ENCODE measurements around the gene CMTM4.
"Not testable (repeated sequence)": the region's sequence is repeated elsewhere in the genome, so short reads cannot be mapped to it uniquely, and the experiment has no call there.

Gene CMTM4

DNA sequence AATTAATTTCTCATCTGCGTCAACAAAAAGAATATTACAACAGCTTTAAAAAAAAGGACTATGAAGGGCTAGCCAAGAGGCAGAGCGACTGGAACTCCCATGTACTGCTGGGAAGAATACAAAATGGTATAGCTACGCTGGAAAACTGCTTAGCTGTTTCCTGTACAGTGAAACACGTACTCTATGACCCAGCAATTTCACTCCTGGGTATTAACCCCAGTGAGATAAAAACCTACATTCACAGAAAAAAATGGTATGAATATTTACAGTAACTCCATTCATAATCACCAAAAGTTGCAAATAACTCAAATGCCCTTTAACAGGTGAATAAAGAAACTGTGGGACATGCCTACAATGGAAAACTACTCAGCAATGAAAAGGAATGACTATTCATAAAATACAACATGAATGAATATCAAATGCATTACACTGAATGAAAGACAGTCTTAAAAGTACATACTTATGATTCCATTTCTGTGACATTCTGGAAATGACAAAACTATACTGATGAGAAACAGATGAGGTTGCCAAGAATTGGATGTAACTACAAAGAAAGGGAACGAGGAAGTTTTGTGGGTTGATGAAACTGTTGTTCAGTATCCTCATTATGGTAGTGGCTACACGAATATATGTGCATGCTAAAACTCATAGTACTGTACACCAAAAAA lies 27.6 kb downstream of the CMTM4 start:
- peak; percentile 46 for DNase-seq

- DNase-seq = no peak
Measured at GRCh38 chr16:66667944-66668343, 28.6 kb downstream of the CMTM4 start.

GRCh38 chr16:66662445-66663194 lies 33.9 kb downstream of the CMTM4 start:
- DNase-seq = no peak

DNA sequence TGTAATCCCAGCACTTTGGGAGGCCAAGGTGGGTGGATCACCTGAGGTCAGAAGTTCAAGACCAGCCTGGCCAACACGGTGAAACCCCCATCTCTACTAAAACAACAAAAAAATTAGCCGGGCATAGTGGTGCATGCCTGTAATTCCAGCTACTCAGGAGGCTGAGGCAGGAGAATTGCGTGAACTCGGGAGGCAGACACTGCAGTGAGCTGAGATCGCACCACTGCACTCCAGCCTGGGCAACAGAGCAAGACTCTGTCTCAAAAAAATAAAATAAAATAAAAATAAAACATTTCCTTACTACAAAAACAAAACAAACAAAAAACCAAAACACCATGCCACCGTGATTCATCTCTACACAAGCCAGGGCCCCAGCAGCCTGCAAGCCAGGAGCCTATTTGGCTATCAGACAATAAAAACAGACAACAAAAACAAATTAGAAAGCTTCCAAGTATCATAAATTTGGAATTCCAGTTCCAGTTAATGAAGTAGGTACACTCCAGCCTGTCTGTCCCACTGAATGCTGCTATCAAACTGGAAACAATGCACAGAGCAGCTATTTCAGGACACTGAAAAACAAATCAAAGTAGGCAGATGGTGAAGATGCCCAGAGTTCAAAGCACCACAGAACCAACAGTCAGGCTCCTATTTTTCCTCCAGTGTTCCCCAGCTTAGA lies 34.7 kb downstream of the CMTM4 start:
- not testable (repeated sequence) for DNase-seq

DNA sequence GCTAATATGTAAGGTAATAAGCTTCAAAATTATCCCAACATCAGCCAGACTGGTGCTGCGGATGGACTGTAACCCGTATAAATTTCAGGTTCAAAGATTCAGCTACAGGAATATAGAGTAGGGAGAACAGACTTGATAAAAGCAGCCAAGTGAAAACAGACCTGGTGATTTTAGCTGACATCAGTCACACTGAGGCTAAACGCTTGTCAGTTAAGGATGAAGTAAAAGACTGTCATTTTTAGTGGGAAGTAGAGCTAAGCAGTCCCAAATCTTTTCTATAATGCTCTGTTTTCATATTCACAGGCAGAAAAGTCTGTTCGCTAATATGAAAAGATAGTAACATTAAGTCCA lies 35.4 kb downstream of the CMTM4 start:
- DNase-seq = no peak

- peak; percentile 34 for DNase-seq
Measured at GRCh38 chr16:66660422-66661209, 35.9 kb downstream of the CMTM4 start.

DNA sequence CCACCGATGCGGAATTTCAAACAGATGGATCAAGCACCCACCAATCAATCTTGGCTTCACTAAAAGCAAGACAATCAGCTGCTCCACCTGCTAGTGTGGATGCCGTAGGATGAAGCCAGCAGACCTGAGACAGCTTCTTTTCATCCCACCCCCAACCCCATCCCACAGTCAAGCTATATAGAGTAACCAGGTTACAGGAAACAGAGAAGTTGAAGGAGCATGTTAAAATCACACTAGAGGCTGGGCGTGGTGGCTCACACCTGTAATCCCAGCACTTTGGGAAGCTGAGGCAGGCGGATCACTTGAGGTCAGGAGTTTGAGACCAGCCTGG lies 37.7 kb downstream of the CMTM4 start:
- no peak for DNase-seq

- no peak for DNase-seq
Measured at GRCh38 chr16:66658143-66658859, 38.2 kb downstream of the CMTM4 start.

- no peak for DNase-seq
Measured at GRCh38 chr16:66656547-66656946, 40.0 kb downstream of the CMTM4 start.

DNA sequence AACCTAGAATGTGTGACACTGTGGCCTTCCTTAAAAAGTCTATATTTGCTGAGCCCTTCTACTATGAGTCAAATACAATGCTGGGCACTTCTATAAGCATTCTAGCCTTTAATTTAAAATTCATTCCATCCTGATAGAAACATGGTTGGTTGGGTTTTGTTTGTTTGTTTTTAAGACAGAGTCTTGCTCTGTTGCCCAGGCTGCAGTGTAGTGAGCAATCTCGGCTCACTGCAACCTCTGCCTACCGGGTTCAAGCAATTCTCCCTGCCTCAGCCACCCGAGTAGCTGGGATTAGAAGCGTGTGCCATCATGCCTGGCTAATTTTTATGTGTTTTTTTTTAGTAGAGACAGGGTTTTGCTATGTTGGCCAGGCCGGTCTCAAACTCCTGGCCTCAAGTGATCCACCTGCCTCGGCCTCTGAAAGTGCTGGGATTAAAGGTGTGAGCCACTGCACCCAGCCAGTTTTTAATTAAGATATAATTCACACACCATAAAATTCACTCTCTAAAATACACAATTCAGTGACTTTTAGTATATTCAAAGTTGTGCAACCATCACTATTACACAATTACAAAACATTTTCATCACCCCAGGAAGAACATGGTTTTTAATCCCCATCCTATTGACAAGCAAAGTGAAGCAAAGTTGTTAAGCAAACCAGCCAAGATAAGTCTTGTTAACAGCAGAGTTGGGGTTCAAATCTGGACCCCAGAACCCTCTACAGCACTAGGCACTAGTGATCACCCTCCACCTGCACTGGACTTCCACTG lies 42.8 kb downstream of the CMTM4 start:
- DNase-seq = no peak

- no peak for DNase-seq
Measured at GRCh38 chr16:66652661-66653360, 43.7 kb downstream of the CMTM4 start.

- no peak for DNase-seq
Measured at GRCh38 chr16:66651965-66652364, 44.6 kb downstream of the CMTM4 start.

DNA sequence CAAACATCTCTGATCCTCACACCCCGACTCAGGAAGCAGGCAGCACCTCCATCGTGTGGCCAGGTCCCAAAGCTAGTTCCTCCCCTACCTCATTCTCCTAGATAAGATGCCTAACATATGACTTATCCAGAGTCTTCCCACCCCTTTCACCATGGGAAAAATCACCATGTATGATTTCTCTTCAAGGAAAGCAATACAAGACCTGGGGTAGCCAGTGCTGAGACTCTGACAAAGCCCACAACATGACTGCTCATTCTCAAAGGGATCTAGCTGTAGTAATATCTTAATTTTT lies 45.1 kb downstream of the CMTM4 start:
- no peak for DNase-seq

DNA sequence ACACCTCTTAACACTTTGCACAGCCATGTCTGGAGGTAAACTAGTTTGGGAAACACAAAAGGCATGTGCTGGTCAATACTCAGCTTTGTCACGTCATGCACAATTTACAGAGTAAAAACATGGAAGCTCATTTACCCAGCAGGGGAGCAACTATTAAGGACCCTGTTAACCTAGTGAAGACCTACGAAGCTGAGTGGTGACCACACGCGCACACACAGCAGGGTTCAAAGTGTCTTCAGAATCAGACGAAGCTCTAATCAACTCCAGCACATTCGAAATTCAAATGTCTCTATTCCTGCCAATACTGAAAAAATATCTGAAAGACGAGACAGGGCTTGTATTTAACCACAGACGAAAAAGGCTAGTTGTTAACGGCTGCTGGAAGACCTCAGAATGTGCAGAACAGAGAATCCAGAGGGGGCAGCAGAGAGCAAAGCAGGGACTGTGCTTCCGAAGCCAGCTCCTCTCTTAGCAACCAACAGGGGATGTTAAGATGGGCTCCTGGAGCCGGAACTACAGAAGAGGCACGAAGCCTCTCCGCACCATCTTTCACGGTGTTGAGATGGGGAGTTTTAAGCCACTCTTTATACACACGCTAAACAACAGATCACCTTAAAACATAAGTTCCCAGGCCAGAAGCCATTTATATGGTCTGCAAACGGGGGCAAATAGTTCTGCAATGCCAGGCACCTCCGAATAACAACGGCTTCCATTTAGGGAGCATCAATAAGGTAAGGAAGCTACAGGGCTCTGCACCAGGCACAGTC lies 45.7 kb downstream of the CMTM4 start:
- peak; percentile 57 for DNase-seq

DNA sequence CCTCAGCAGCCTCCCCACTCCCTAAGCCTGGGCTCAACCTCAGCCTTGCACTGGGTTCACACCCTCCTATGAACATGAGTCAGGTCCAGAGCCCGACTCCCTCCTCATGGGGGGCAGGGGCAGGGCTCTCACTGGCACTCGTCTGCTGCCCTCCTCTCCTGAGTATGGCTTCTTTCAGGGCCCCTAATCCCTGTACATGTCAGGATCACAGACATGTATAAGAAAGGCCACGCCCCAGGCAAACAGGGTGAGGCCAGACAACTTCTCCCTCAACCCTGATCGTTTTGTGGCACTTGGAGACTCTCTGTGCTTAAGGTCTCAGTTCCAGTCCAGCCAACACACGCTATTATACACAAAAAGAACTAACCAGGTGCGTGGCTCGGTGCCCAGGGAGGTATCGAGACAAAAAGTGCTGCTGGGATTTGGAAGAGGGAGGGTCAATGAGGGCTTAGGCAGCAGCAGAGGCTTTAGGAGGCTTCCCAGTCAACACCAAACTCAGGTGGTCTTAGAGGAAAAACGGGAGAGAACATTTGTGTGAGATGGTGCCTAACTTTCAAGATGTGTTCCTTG lies 46.8 kb downstream of the CMTM4 start:
- no peak for DNase-seq

GRCh38 chr16:66649167-66649566 lies 47.4 kb downstream of the CMTM4 start:
- DNase-seq = no peak

- DNase-seq = no peak
Measured at GRCh38 chr16:66647866-66648265, 48.7 kb downstream of the CMTM4 start.

DNA sequence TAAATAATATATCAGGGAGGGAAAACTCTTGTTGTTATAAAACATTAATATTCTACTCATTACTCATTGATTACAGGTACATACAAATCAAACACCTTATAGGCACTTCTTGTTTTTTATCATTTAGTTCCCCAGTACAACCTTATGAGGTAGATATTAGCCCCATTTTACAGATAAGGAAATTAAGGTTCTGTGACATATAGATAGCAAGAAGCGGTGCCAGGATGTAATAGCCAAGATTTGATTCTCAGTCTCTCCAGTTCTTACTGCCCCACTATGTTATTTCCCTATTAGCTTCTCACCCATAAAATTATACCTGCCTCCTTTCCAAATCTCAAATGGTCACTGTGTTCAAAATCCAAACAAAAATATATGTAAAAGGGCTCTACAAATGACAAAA lies 55.2 kb downstream of the CMTM4 start:
- no peak for DNase-seq

GRCh38 chr16:66640724-66641314 lies 55.7 kb downstream of the CMTM4 start:
- no peak for DNase-seq
